Left lung (tissue), 10 donors: ENCODE results near the gene ARHGAP28. TPM values are rescaled to one million over a fixed set of nuclear protein-coding genes. Genes with fewer than 3 reads are reported as not detected.

Experiments
- ATAC-seq: fragments of 200-7000 bp; cut with Tn5 transposase; one replicate; pipeline ENCODE4 v1.9.1; 2020; ENCODE audit warnings: moderate library complexity
- DNase-seq, 4 donors: peaks; one replicate each; pipeline ENCODE4 v3.0.0-alpha.2; 2013 to 2020
- H3K27ac ChIP-seq, 2 donors: fragments of 200-600 bp; sonication (generic) in 1 of 2; one replicate each; pipeline versions ENCODE4 v1.5.0 to v1.8.0; 2020 to 2021
- H3K27me3 ChIP-seq, 2 donors: fragments of 200-600 bp; sonication (generic) in 1 of 2; one replicate each; pipeline versions ENCODE4 v1.5.0 to v1.8.0; 2020 to 2021
- H3K36me3 ChIP-seq, 2 donors: fragments of 200-600 bp; sonication (generic) in 1 of 2; one replicate each; pipeline versions ENCODE4 v1.5.0 to v1.8.0; 2020 to 2021
- H3K4me1 ChIP-seq, 2 donors: fragments of 200-600 bp; one replicate each; pipeline ENCODE4 v1.8.0; 2021
- H3K4me3 ChIP-seq, 2 donors: fragments of 200-600 bp; sonication (generic) in 1 of 2; one replicate each; pipeline versions ENCODE4 v1.5.0 to v1.8.0; 2020 to 2021; ENCODE audit warnings: mild to moderate bottlenecking in 1 of 2
- H3K9me3 ChIP-seq, 2 donors: fragments of 200-600 bp; sonication (generic) in 1 of 2; one replicate each; pipeline versions ENCODE4 v1.5.0 to v1.8.0; 2020 to 2021
- CTCF ChIP-seq, 2 donors: fragments of 200-600 bp; sonication (generic) in 1 of 2; IDR thresholded peaks; one replicate each; pipeline versions ENCODE4 v1.5.0 to v1.8.0; 2021; ENCODE audit warnings: antibody characterized with exemption in 2 of 2
- intact Hi-C, 2 donors: fragments of 100-400 bp; cut with DNase I; formaldehyde crosslinking; loops; one replicate each; pipeline versions ENCODE4 v1.11.2 to v1.14.2; 2022
- polyA plus RNA-seq, 6 donors: library from polyadenylated mRNA; unstranded; fragments of 120-200 nt; gene quantifications; one replicate each; pipeline ENCODE4 v1.2.1, GENCODE V29; 2013; ENCODE audit not compliant: insufficient read length in 6 of 6
- total RNA-seq, 2 donors: library from RNA; stranded (reverse); fragmentation: NEBNext Ultra II Directional; extraction: Animal tissue kit (Norgen Biotek cat#: 25700); gene quantifications; one replicate each; pipeline ENCODE4 v1.2.1, GENCODE V29; 2021
- donor health status: DM: no; HTN: yes; CAD: no.
- donor health status: DM: no; HTN: no; CAD: no.

Gene ARHGAP28
- total and polyA plus RNA-seq, 8 donors = 16.6 to 262 (median 208) TPM

DNA sequence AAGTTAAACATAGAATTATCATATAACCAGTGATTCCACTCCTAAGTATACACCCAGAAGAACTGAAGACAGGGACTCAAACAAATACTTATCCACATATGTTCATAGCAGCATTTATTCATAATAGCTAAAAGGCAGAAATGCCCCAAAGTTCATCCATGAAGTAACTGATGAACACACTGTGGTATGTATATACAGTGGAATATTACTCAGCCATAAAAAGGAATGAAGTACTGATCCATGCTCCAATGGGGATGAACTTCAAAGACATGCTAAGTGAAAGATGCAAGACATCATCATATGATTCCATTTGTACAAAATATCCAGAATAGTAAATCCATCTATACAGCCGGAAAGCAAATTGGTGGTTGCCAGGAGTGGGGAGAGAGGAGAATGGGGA, 230.6 kb downstream of the ARHGAP28 start:
- TF ChIP-seq CTCF (IDR thresholded peaks at IDR 0.05) = no peak
- Histone ChIP-seq H3K4me1 (no peaks in the 10 kb centered on the region), H3K4me3 (no peak overlapping the region), H3K9me3 (no peaks in the 10 kb centered on the region), H3K36me3 (no peaks in the 10 kb centered on the region), H3K27ac (no peak overlapping the region), H3K27me3 (no peaks in the 10 kb centered on the region)
- intact Hi-C loops = no loop called here
- ATAC-seq = no peak
- DNase-seq = no peak

DNA sequence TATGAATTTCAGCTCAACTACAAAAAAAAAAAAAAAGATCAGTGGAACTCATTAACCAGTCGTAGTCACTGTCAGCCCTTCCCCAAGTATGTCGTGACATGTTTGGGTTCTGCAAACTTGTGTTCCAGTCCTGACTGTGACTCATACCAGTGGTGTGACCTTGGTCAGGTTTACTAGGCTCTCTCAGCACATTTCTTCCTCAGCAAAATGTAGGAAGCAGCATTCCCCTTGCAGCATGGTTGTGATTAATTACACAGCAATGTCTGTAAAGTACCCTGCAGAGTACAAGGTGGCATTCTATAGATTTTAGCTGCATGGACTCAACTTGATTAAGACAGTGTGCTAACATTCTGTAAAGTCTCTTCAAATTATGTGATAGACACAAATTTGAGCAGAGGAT, 231.1 kb downstream of the ARHGAP28 start:
- Histone ChIP-seq H3K27me3 (no peaks in the 10 kb centered on the region), H3K9me3 (no peaks in the 10 kb centered on the region), H3K27ac (no peak overlapping the region), H3K4me1 (no peaks in the 10 kb centered on the region), H3K36me3 (no peaks in the 10 kb centered on the region), H3K4me3 (no peak overlapping the region)
- ATAC-seq (no peak), DNase-seq (no peak)
- intact Hi-C loops = no loop called here
- TF ChIP-seq CTCF (IDR thresholded peaks at IDR 0.05) = no peak

DNA sequence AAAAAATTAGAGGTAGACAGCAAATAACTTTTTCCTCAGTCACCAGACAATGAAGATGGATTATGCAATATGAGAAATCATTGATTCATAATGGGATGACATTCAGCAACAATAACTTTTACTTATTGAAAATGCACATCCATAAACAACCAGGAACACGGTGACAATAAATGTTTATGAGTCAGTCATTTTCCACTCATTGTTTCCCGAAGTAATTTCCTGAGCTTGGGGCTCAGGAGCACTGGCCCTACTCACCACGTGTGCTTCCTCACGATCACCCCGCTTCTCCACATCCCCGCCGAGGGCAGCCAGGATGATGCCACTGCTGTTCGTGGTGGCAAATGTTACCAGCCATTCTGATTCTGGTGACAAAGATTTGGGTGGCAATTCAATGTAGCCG, 231.8 kb downstream of the ARHGAP28 start:
- Histone ChIP-seq H3K4me1 (no peaks in the 10 kb centered on the region), H3K27me3 (no peaks in the 10 kb centered on the region), H3K9me3 (no peaks in the 10 kb centered on the region), H3K27ac (no peak overlapping the region), H3K4me3 (no peak overlapping the region), H3K36me3 (no peaks in the 10 kb centered on the region)
- ATAC-seq = no peak
- no peak for TF ChIP-seq CTCF (IDR thresholded peaks at IDR 0.05)
- intact Hi-C loops = no loop called here
- DNase-seq = no peak

GRCh38 chr18:6962571-6963451, 233.3 kb downstream of the ARHGAP28 start:
- DNase-seq (no peak), ATAC-seq (no peak)
- Histone ChIP-seq H3K36me3 (no peaks in the 10 kb centered on the region), H3K27ac (no peak overlapping the region), H3K4me1 (no peaks in the 10 kb centered on the region), H3K27me3 (no peaks in the 10 kb centered on the region), H3K9me3 (no peaks in the 10 kb centered on the region), H3K4me3 (no peak overlapping the region)
- intact Hi-C loops = no loop called here
- TF ChIP-seq CTCF (IDR thresholded peaks at IDR 0.05) = no peak

DNA sequence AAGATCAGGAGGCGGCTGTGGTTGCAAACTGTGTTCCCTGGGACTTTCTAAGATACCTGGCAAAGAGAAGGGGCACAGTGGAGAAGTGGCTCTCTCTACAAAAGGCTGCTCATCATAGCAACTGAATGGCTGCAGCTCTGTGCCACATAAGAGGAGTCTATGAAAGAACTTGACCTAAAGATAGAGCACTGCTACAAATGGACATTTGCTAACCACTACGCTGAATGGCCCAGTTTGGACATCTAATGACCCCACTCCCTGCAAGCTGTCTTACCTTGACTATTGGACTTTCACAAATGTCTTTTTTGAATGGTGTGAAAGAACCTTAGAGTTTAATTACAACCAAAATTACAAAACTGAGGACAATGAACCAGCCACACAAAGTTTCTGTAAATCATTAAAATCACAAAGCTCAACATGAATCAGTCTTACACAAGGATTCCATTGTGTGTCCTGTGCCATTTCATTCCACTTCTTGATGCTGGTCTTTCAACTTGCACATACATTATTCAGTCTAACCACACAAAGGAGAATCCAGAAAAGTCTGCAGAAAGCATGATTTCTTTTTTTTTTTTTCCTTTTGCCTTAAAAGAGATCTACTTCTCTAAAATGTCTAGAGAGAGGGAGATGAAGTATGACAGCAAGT, 234.1 kb downstream of the ARHGAP28 start:
- H3K36me3 ChIP-seq = no peaks in the 10 kb centered on the region
- H3K4me3 ChIP-seq = no peak overlapping the region
- intact Hi-C loops = no loop called here
- H3K27ac ChIP-seq = no peak overlapping the region
- ATAC-seq (no peak), DNase-seq (no peak)
- H3K9me3 ChIP-seq = no peaks in the 10 kb centered on the region
- TF ChIP-seq CTCF (IDR thresholded peaks at IDR 0.05) = no peak
- no peaks in the 10 kb centered on the region for H3K27me3 ChIP-seq
- H3K4me1 ChIP-seq = no peaks in the 10 kb centered on the region
